Osteoblast (primary cell): ENCODE measurements around the gene SLC28A1. TPM values are rescaled to one million over a fixed set of nuclear protein-coding genes. Genes with fewer than 3 reads are reported as not detected.

Experiments
- DNase-seq: peaks from one replicate; pipeline ENCODE4 v3.0.0; 2011; ENCODE audit warnings: low spot score, mixed read lengths; ENCODE audit not compliant: insufficient read length; ENCODE audit errors: missing footprints
- H2AFZ ChIP-seq: 2 replicates; pipeline ENCODE4 v1.6.0; 2011; ENCODE audit warnings: mild to moderate bottlenecking, low read length
- H3K27ac ChIP-seq: 2 replicates; pipeline ENCODE4 v1.5.1; 2011; ENCODE audit warnings: mild to moderate bottlenecking, low read depth, low read length, moderate library complexity
- H3K27me3 ChIP-seq: 2 replicates; pipeline ENCODE4 v1.6.0; 2012; ENCODE audit warnings: mild to moderate bottlenecking, control low read depth, inconsistent platforms, low read length, moderate library complexity; ENCODE audit not compliant: insufficient read depth
- H3K36me3 ChIP-seq: 2 replicates; pipeline ENCODE4 v1.5.1; 2011; ENCODE audit warnings: mild to moderate bottlenecking, low read length, control low read depth, moderate library complexity; ENCODE audit not compliant: insufficient read depth
- H3K4me1 ChIP-seq: 2 replicates; pipeline ENCODE4 v1.5.1; 2011; ENCODE audit warnings: mild to moderate bottlenecking, low read length, control low read depth, moderate library complexity; ENCODE audit not compliant: insufficient read depth
- H3K4me2 ChIP-seq: 2 replicates; pipeline ENCODE4 v1.6.0; 2011; ENCODE audit warnings: mild to moderate bottlenecking, low read length; ENCODE audit not compliant: insufficient read depth
- H3K4me3 ChIP-seq: fragments of 200-600 bp; sonication (generic); 3 replicates; pipeline ENCODE4 v1.5.1; 2012; ENCODE audit warnings: mild to moderate bottlenecking, low read length, inconsistent platforms; ENCODE audit not compliant: insufficient read depth
- H3K79me2 ChIP-seq: 2 replicates; pipeline ENCODE4 v1.6.0; 2012; ENCODE audit warnings: mild to moderate bottlenecking, low read length, control low read depth, inconsistent platforms; ENCODE audit not compliant: insufficient read depth
- H3K9me3 ChIP-seq: 2 replicates; pipeline ENCODE4 v1.5.1; 2011; ENCODE audit warnings: low read depth, low read length, control low read depth
- H4K20me1 ChIP-seq: 2 replicates; pipeline ENCODE4 v1.6.0; 2012; ENCODE audit warnings: mild to moderate bottlenecking, low read length, control low read depth; ENCODE audit not compliant: insufficient read depth
- CTCF ChIP-seq: IDR thresholded peaks from 2 replicates; pipeline ENCODE4 v1.5.1; 2011; ENCODE audit warnings: mild to moderate bottlenecking, low read depth, low read length, moderate library complexity; ENCODE audit errors: extremely low read depth
- total RNA-seq: library from RNA; depleted of rRNA; stranded (reverse); fragments of >200 nt; gene quantifications from 2 replicates; pipeline ENCODE4 v1.2.3, GENCODE V29; 2012

SLC28A1 gene
- total RNA-seq, 1 donor = not detected

- no peaks in the 10 kb centered on the region for H3K27me3 ChIP-seq
- no peaks in the 10 kb centered on the region for H3K79me2 ChIP-seq
- no peak for DNase-seq
Observed at GRCh38 chr15:84861781-84862180, 22.7 kb upstream of the SLC28A1 start.

DNA sequence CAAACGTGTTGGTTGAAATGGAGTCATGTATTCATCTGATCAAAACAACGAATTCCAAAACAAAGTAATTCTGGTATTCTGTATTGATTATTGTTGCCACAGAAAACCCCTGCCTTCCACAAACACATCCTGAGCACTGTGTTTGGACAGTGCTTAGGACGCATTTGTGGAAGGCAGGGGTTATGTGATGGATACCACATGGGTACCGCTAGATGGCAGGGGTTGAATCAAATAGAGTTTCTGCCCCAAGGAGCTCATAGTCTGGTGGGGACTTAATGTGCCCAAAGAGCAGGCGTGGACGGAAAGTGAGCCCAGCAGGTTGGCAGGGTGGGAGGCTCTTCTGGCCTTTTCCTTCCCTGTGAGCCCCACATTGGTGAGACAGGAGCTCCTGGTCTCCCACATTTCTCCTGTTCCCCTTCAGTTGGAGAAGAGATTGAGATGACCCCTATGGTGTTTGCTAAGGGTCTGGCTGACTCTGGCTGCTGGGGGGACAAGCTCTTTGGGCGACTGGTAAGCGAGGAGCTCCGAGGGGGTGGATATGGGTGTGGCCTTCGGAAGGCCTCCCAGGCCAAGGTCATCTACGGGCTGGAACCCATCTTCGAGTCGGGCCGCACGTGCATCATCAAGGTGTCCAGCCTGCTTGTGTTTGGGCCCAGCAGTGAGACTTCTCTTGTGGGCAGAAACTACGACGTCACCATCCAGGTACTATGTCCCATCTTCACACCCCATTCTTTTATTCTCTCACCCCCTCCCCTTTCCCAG is 22.1 kb upstream of the SLC28A1 start:
- no peaks in the 10 kb centered on the region for H4K20me1 ChIP-seq
- H3K4me1 ChIP-seq = no peaks in the 10 kb centered on the region
- TF ChIP-seq CTCF = no peak
- no peaks in the 10 kb centered on the region for H3K9me3 ChIP-seq
- no peak overlapping the region for H3K4me2 ChIP-seq
- no peaks in the 10 kb centered on the region for H3K36me3 ChIP-seq
- H3K27ac ChIP-seq = no peak overlapping the region
- no peaks in the 10 kb centered on the region for H3K27me3 ChIP-seq
- no peak overlapping the region for H3K4me3 ChIP-seq
- no peak overlapping the region for H2AFZ ChIP-seq
- no peaks in the 10 kb centered on the region for H3K79me2 ChIP-seq
- no peak for DNase-seq

More at GRCh38 chr15:84861781-84862180, 22.7 kb upstream of the SLC28A1 start:
- Histone ChIP-seq H3K4me2 (no peak overlapping the region), H3K4me1 (no peaks in the 10 kb centered on the region), H3K36me3 (no peaks in the 10 kb centered on the region), H3K9me3 (no peaks in the 10 kb centered on the region), H3K4me3 (no peak overlapping the region), H4K20me1 (no peaks in the 10 kb centered on the region), H3K27ac (no peak overlapping the region), H2AFZ (no peak overlapping the region)
- TF ChIP-seq CTCF = no peak

DNA sequence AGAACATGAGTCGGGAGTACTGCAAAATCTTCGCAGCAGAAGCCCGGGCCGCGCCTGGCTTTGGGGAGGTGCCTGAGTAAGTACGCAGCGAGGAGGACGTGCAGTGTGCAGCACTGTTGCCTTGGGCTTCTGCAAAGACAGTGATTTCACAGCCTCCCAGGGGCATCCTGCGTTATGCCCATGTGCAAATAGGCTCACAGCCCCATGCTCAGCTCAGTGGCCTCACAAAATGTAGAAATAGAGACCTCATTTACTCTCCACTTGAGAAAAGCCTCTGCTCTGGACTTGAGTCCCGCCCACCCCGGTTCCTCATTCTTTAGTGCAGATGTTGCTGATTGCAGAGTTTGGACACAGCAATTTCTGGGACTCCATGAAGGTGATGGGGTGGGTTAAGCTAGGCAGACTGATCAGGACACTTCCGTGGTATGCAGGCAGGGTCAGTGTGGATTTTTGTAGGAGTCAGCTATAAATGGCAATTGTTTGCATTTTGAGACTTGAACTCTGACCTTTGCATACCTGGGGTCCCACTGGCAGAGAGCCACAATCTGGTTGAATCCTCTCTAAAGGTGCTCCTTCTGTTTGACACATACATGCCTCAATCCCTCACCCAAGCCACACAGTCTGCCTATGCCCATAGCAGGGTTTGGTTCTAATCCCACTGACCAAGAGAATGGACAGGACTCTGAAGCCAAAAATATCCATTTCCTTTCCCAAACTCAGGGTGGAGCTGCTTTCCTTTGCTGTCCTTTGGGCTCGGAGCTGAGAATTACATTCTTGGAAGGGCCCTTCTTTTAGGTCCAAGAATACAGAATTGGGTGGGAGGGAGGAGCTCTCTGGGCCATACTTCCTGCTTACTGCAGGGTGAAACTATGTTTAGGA is 20.7 kb upstream of the SLC28A1 start:
- H3K27me3 ChIP-seq = no peaks in the 10 kb centered on the region
- no peaks in the 10 kb centered on the region for H3K9me3 ChIP-seq
- H3K4me2 ChIP-seq = no peak overlapping the region
- TF ChIP-seq CTCF = peak; percentile 43
- no peaks in the 10 kb centered on the region for H3K36me3 ChIP-seq
- no peaks in the 10 kb centered on the region for H4K20me1 ChIP-seq
- no peak overlapping the region for H3K27ac ChIP-seq
- H3K4me3 ChIP-seq = no peak overlapping the region
- no peaks in the 10 kb centered on the region for H3K79me2 ChIP-seq
- H3K4me1 ChIP-seq = no peaks in the 10 kb centered on the region
- DNase-seq = peak; percentile 93
- no peak overlapping the region for H2AFZ ChIP-seq

GRCh38 chr15:84864444-84864795 is 20.0 kb upstream of the SLC28A1 start:
- Histone ChIP-seq H3K79me2 (no peaks in the 10 kb centered on the region), H3K36me3 (no peaks in the 10 kb centered on the region), H3K4me2 (no peak overlapping the region), H4K20me1 (no peaks in the 10 kb centered on the region), H2AFZ (no peak overlapping the region), H3K27me3 (no peaks in the 10 kb centered on the region), H3K27ac (no peak overlapping the region), H3K4me3 (no peak overlapping the region), H3K9me3 (no peaks in the 10 kb centered on the region), H3K4me1 (no peaks in the 10 kb centered on the region)
- DNase-seq = no peak
- no peak for TF ChIP-seq CTCF
